DMS 273 treated with DMSO at 0.1 percent for 48 hours (cell line): ENCODE data around the gene LIFR.

ENCODE experiments used
- DNase-seq: peaks from one replicate; lab custom pipeline; 2025; lab: John Stamatoyannopoulos, UW

LIFR gene

DNA sequence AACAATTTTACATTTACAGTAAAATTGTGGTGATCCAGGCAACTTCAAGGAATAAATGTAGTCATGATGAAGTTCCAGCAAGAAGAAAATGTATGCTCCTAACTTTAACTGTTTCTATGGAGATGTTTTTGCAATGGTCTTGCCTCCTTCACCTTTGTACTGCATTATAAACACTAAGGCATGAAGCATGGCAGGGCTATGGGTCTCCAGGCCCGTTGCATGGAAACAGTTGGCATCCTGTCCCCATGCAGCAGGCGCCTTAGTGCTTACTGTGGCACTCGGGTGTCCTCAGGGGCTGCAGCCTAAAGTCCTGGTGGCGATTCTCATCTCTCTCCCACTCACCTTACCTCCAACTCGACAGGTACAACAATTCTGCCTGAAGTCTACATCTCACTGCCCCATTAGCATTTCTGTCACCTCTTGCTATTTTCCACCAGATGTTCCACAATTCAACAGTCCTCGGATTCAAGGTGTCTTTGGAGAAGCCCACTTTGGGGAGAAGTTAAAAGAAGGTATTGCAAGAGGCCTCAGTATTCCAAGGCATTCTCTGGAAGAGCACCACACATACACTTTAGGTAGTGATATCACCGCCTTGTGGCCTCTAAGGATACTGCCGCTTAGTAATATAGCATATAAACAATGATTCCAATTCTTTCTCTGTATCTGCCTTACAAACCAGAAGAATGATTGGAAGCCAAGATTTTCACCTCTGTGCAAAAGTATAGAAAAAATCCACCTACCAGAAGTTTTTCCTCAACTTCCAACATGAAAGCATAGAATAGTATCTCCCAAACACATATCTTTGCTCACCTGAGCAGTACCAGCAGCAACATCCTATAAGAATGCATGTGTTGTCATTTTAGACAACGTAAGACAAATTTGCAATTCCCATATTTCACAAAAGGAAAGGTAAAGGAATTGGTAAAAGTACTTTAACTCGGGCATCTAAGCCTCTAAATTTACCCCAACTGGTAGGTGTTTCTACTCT is 5.1 kb downstream of the LIFR start:
- DNase-seq: peak; percentile 42

DNA sequence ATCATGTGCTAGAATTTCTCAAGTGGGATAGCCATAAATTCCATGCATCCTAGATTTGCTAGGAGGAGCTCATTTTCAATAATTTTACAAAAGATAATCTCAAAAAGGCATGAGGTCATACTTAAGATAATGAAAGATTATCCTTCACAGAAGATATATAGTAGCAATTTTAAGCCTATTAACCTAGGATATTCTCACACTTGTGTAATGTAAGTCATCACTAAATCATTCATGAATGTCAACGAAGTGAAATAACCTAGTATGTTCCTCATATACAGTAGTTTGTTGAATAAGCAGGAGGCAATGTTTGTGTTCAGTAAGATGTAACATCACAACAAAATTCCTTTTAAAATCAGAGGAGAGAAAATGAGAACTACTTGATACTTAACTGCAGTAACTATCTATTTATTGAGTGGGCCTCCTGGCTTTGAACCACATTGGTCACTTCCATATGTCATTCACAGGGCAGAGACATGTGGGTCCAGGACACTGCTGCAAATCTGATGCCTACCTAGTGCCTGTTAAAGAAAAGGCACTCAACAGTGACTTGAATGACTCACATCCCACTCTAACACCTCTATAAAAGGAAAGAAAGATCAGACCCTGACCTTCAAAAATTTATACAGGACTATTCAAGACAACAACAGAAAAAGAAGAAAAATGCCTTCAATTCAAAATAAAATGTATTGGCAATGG is 8.2 kb downstream of the LIFR start:
- DNase-seq: no peak

DNA sequence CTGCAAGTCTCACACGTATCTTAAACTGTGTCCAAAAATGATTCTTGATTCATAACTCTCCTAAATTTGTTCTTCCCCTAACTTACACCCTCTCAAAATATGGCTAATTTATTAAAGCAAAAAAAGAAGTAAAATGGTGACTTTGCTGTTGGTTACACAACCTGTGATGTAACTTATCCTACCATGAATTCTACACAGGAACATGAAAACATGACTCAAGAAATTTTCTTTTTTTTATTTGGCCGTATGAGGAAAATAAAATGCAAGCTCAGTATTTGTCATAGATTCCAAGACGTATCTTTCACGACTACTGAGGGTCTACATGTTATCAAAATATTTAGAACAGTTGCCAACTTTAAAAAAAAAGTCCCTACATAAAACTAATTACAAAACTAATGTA is 9.2 kb downstream of the LIFR start:
- no peak for DNase-seq

DNA sequence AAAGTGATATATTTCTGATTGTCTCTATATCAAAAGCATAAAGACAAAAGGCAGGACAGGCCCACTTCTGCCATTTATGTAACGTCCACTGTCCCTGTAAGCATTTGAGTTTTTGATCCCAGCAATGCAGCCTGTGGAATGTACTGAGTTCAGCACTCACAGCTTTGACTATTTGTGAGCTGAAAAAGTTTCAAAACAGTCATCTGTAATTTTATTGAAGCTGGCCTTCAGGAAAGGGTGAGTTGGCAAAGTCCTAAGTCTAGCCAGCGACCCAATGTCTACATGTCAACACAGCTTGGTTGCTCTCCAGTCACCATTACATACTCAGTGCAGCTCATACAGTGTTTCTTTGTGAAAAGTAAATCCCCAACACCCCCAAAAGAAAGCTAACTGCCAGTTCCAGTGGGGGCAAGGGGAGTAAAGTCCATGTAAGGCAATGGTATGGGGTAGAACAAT is 9.7 kb downstream of the LIFR start:
- DNase-seq: no peak

DNA sequence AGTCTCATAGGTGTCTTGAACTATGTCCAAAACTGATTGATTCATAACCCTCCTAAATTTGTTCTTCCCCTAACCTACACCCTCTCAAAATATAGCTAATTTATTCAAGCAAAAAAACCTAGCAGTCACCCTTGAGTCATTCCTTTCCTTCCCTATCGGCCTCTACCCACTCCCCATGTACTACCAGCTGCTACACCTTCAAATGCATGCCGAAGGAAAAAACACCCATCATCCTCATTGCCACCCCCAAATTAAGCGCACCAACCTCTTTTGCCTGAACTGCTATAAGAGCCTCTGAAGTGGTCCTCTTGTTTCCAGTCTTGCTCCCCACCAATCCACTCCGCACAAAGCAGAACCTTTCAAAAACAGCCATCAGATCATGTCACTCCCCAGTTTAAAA is 12.6 kb downstream of the LIFR start:
- no peak for DNase-seq

DNA sequence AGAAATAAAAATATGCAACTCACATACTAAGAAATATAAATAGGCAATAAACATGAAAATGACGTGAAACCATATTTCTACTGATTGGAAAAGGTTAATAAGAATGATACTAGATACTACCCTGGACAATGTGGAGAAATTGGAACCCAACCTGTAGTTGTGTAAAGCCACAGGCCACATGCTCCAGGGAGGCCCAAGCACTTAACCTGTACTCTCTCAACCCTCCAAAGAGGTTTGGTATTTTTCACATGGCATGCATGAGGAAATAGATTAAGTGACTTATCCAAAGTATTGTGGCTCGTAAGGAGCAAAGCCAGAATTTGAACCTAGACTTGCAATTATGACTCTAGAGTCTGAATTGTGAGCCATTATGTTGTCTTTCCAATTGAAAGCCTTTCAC is 13.4 kb downstream of the LIFR start:
- DNase-seq: no peak

DNA sequence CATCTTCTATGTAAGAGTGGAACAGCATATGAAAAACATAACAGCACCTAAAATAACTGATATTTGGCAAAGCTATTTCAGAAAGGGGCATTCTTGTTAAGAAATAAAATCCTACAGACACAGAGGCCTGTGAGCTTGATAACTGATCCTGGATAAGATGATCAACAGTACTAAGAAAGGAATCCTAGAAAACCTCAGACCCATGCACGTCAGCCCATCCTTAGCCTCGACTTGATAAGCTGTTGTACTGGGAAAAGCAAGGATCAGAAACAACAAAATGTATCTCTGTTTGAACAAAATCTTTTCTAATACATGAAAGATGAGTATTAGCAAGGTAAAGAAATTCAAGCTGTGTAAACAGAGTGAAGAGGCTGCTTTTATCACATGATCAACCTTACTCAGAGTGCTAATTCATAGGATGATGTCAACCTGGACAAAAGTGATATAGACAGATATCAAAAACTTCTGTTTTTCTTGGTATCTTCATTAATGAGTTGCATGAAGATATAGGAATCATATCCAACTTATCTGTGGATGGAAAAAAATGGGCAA is 15.2 kb downstream of the LIFR start:
- no peak for DNase-seq

DNA sequence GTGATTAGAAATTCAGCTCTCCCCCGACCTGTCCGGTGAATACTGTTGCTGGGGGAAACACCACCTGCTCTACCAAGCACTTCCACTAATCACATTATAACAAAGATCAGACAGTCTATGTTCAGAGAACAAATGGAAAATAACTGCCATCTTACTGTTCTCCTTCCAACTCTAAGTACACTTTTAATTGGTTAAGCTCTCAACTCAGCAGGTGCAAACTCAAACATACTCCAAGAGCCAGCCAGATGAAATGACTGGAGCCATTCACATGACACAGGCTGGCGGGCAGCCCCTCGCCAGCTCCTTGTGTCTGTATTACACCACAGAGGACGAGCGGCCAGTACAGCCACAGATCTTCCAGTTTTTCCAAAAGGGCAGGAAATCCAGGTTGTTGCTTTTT is 16.1 kb downstream of the LIFR start:
- DNase-seq: no peak

DNA sequence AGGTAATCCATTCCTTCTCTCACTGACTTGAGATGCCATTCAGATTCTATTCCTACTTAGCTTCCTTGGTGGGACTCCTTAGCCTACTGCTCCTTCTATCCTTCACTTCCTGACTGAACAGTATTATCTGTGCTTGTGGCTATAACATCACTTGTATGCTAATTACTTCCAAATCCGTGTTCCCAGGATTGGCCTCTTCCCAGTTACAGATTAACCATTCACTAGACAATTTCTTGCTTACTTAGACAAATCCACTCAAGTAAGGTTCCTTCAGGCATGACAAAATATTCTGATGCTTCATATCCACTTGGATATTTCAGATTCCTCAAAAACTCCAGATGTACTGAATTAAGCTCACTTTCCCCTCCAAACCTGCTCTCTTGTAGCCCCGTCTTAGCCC is 18.3 kb downstream of the LIFR start:
- DNase-seq: no peak

DNA sequence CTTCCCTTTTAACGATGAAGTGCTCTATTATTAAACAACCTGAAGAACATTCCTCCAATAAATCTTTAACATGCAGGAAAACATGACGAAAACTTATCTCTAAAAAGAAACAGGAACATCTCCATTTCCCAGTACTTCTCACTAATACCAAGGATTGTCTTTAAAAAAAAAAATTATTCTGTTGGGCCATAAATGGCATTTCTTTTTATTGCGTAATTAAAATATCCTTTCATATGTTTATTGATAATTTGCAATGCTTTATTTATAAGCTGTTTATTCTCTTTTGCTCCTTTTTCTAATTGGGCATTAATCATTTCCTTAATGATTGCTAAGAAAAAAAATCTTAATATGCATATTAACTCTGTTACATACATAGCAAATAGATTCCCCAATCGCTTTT is 18.9 kb downstream of the LIFR start:
- DNase-seq: no peak

DNA sequence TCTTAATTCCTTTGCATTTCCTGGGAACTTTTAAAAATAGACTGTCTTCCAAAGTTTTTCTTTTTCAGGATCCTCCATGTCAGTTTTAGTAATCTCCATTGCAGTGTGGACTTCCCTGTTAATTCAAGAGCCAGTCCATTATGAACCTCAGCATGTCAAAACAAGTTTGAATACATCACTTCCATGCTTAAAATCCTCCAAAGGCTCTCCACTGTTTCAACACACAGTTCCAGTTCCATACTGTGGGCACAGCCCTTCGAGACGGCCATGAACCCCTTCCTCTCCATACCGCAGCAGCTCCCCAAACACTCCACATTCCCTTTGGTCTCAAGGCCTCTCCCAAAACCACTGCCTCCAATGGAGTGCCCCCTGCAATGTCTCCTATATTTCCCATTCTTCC is 19.5 kb downstream of the LIFR start:
- no peak for DNase-seq

DNA sequence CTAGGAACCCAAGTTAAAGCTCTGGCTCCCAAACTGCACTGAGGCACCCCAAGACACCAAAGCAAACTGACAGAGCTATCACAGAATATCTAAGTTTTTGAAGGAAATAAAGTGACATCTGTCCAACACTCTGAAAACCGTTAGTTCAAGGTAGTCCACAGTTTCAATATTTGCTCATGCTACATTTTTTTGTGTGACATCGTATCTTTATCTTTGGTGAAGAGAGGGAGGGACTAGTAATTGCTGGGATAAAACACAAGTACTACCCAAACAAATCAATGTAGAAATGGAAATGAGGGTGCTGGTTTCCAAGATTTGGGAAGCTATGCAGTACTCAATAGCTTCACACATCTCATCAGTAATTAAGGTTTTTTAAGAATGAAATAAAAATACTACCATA is 20.6 kb downstream of the LIFR start:
- no peak for DNase-seq

DNA sequence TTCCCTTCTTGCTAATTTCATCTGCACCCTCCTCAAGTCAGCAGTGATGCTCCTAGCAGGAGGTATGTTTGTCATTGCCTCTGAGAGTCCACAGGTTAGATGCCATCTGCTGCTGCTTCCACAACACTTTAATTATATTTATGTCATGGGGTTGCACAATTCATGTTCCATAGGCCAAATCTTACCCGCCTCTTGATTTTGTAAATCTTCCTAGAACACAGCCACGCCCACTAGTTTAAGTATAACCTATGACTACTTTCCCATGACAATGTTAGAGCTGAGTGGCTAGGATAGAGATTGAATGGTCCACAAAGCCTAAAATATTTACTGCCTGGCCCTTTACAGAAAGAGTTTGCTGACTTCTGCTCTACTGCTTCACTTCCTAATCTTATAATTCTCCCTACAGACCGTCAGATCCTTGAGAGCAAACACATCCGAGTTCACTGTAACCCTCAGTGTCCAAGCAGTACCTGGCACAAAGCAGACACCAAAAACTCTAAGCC is 21.1 kb downstream of the LIFR start:
- peak; percentile 26 for DNase-seq

DNA sequence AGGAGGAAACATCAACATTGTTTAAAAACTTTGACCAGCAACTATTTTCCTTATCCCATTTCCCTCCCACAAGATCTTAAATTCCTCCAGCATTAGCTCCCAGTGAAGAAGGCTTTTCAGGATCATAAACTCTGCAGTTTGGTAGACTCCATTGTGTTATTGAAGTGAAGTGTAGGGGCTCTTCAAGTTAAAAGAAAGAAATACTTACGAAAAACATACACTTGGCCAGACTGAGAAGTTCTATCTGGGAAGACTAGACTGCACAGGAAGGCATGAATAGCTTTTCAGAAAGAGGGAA is 22.3 kb downstream of the LIFR start:
- DNase-seq: no peak

DNA sequence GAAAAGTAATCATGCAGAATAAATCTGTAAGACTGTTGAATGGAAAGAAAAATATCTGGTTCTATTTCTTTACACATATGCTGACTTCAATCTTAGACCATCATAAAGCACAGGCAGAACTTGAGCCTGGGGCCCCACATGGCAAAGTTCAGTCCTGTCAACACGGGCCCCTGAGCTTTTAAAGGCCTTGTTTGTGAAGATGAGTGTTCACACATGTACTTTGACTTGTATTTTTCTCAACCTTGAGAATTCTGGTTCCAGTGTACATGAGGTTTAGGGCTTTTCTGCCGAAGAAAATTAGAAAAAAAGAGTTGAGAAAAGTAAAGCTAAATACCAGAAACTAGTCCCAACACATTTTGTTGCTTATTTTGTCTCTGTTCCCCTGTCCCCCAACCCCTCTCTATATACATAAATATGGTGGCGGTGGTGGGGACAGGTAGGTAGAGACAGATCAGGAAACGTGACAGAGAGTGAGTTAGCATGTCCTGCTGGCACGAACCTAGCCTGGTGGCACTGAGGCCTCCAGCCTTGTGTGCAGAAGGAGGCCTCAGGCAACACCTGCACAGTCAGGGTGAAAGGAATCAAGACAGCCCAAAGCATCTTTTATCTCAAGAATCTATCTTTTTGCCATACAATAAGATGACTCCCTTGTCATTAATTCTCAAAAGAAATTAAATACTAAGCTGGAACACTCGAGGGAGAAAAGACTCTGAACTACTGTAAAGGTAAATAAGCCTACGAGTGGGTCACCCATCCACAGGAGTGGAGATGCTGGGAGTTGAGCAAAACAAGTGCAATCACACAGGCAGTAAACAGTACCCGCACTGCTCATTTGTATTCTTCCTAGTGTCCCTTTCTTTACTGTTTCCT is 22.9 kb downstream of the LIFR start:
- DNase-seq: no peak

DNA sequence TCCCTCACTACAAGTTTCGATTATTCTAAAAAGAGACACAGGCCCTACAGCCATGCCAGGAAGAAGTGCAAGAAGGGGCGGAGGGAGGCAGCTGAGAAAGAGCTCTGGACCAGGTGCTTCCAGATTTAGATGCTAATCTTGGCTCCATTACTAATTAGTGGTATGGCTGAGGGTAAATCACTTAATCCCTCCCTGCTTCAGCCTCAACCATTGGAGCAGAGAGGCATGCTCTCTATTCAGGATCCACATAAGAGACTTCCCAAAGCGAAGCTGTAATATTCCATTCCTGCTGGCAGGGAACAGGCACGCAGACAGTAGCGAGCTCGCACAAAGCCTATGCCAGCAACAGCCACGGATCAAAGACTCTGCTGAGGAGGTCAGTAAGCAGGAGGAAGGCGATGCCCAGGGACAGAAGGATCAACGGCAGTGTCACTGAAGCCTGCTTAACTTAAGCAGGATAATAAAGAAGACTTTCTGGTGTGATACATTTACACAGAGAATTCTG is 24.2 kb downstream of the LIFR start:
- no peak for DNase-seq

DNA sequence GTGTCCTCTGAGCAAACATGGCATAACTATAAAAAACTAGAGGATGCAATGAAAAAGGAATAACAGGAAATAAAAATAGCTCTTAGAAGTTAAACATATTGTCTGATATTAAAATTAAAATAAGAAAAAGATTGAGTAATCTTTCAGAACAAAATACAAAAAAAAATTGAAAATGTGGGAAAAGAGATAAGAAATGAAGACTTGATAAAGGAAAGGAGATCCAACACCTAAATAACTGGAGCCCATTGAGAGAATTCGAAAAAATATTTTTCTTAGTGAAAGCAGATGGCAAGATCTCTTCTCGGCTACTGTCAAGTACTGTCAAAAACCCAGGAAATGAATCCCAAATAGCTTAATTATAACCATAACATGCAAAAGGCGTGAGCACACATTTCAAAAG is 24.9 kb downstream of the LIFR start:
- DNase-seq: no peak

DNA sequence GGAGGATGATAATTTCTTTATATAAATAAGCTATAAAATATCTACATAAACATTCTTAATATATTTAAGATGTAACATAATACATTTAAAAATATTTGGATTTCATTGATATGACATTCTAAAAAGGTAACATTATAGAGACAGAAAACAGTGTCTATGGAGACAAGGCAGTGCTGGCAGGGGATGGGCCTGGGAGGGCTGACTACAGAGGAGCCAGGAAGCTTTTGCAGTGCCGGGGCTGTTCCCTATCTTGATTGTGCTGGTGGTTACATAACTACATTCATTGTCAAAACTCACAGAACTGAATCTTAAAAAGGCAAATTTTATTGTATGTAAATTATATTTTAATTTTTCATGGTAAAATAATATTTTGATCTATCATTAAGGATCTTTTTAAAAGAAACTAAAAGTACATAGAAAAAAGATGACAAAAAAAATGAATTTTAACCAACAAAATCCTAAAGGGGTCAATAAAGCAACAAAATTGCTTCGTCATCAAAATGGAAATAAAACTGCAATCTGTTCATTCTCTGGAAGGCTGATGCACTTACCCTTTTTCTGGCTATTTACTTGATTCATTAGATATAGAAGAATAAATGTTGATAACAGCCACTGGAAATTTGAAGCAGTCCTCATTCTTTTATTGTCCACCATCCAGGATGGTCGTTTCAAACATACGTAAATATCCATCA is 26.3 kb downstream of the LIFR start:
- DNase-seq: no peak

DNA sequence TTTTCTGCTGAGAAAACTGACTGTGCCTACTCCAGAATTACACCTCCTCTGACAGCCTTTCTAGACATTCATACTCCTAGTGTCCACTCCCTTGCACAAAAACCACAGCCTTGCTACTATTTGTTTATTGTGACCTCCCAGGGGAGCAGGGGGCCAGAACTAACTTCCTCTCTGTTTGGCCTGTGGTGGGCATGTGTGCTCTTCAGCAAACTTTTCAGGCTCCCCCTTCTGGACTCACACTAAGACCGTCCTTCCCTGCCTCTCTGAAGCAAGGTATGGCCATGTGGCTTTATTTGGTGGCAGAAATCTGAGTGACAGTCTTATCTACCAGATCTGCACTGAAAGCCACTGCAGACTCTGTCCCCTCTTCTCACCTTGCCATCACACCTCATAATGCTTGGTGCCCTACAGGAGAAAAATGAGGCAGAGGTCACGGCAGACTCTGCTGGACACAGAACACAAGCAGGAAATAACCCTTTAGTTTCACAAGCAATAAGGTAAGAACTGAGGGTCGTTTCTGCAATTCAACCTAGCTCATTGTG is 28.2 kb downstream of the LIFR start:
- DNase-seq: no peak

DNA sequence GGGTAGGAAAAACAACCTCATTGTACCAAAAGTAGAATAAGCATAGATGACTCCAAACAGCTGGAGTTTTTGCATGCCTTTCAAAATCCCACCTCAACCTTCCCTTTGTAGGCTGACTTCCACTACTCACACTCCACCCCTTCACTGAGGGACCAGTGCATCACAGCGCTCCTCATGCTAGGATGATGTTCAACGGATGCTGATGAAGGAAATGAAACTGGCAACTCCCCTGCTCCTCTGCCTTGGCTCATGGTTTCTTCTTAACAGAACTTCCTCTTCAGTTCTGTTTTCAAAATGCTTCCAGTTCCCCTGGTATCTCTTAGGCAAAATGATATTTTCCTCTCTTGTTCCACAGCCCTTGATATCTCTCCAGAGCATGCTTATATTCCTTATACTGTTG is 29.0 kb downstream of the LIFR start:
- DNase-seq: no peak

DNA sequence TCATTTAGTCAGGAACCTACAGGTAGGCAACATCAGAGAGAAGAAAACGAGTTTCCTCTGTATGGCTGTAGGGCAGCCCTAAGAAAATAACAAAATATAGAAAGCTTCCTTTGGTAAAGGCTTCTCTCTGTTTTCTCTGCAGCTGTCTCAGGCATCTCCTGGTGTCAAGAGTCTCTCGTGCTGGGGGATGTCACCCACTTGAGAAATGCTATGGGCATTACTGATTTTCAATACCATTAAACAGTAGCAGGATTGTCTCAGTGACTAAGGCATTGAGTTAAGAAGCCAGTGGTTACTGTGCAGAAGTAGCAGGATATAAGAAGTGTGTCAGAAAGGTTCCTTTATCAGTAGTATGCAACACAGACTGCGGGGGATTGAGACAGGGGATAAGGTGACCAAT is 32.4 kb downstream of the LIFR start:
- DNase-seq: no peak
